Lung (tissue), 12 donors: ENCODE data around the gene SETD7. TPM values are rescaled to one million over a fixed set of nuclear protein-coding genes. Genes with fewer than 3 reads are reported as not detected.
A peak's percentile ranks its signal among the peaks of the same experiment; 100 is the strongest.

ENCODE experiments used
- ATAC-seq: fragments of 200-7000 bp; cut with Tn5 transposase; one replicate; pipeline ENCODE4 v1.9.1; 2020; ENCODE audit warnings: moderate number of reproducible peaks; ENCODE audit not compliant: insufficient read depth, low FRiP score
- DNase-seq, 3 donors: peaks; one replicate each; pipeline ENCODE4 v3.0.0-alpha.2; 2013 to 2017
- H3K27ac ChIP-seq, 2 donors: one replicate each; pipeline ENCODE4 v1.5.1; 2013; ENCODE audit warnings: mild to moderate bottlenecking in 2 of 2, moderate library complexity in 2 of 2, control low read depth in 1 of 2, inconsistent platforms in 1 of 2, low read depth in 1 of 2, low read length in 1 of 2
- H3K27me3 ChIP-seq, 3 donors: one replicate each; pipeline ENCODE4 v1.5.1; 2013; ENCODE audit warnings: low read length in 2 of 3; ENCODE audit not compliant: control insufficient read depth in 3 of 3, insufficient read depth in 3 of 3
- H3K36me3 ChIP-seq, 4 donors: one replicate each; pipeline ENCODE4 v1.5.1; 2013; ENCODE audit warnings: low read length in 4 of 4, mild to moderate bottlenecking in 1 of 4, moderate library complexity in 1 of 4; ENCODE audit not compliant: control insufficient read depth in 4 of 4, insufficient read depth in 4 of 4
- H3K4me1 ChIP-seq, 5 donors: one replicate each; pipeline ENCODE4 v1.5.1; 2013; ENCODE audit warnings: low read length in 5 of 5, mild to moderate bottlenecking in 2 of 5, moderate library complexity in 1 of 5; ENCODE audit not compliant: control insufficient read depth in 5 of 5, insufficient read depth in 5 of 5
- H3K4me3 ChIP-seq: one replicate; pipeline ENCODE4 v1.5.1; 2013; ENCODE audit warnings: mild to moderate bottlenecking, control low read depth, moderate library complexity
- H3K9ac ChIP-seq, 2 donors: one replicate each; pipeline ENCODE4 v1.5.1; 2013; ENCODE audit warnings: low read length in 2 of 2, control low read depth in 1 of 2; ENCODE audit not compliant: insufficient read depth in 1 of 2
- H3K9me3 ChIP-seq, 4 donors: one replicate each; pipeline ENCODE4 v1.5.1; 2013; ENCODE audit warnings: low read length in 3 of 4, mild to moderate bottlenecking in 1 of 4, moderate library complexity in 1 of 4; ENCODE audit not compliant: control insufficient read depth in 4 of 4, insufficient read depth in 3 of 4
- CTCF ChIP-seq: IDR thresholded peaks from 2 replicates; pipeline ENCODE4 v1.5.1; 2012; ENCODE audit warnings: mild to moderate bottlenecking; ENCODE audit errors: control extremely low read depth, extremely low read depth
- WGBS, 2 donors: extraction: QIAGEN DNeasy Blood & Tissue Kit; methylation state at CpG; one replicate each; pipeline ENCODE4 v1.1.7; 2013; 5-methylcytosine and 5-hydroxymethylcytosine counted together
- polyA plus RNA-seq, 2 donors: library from polyadenylated mRNA; stranded (reverse); fragments of 200-250 nt; gene quantifications; one replicate each; pipeline ENCODE4 v1.2.1, GENCODE V29; 2013
- total RNA-seq, 2 donors: library from RNA; depleted of rRNA in 1 of 2; stranded (reverse); fragments of >200 nt in 1 of 2; gene quantifications; one replicate each; pipeline ENCODE4 v1.2.1, GENCODE V29; 2014 to 2021
- donor health status: control.
- donor health status: control.
- donor health status: Bipolar disorder and iron deficiency.
- donor health status: healthy.
- donor health status: DM: yes; HTN: yes; CAD: no.

The SETD7 gene
- total and polyA plus RNA-seq, 4 donors, result 8.9 to 35.7 (median 24.8) TPM

- DNase-seq, result no peak
- no peaks in the 10 kb centered on the region for H3K9me3 ChIP-seq
- TF ChIP-seq CTCF, result no peak
- H3K27ac ChIP-seq, result no peak overlapping the region
- H3K4me1 ChIP-seq, result peaks cover 0 to 4% (median 0%) of the 10 kb centered on the region in 5 donors
- H3K36me3 ChIP-seq, result peaks cover 21 to 23% (median 22%) of the 10 kb centered on the region in 4 donors
- ATAC-seq, result no peak
- H3K4me3 ChIP-seq, result no peak overlapping the region
- 84 to 91% methylated on average over 8 to 9 of the region's 9 CpGs for WGBS, 2 donors
- H3K9ac ChIP-seq, result no peak overlapping the region
- no peaks in the 10 kb centered on the region for H3K27me3 ChIP-seq
These were observed 49.2 kb downstream of the SETD7 start for GRCh38 chr4:139506774-139507173.

- ATAC-seq, result no peak
- DNase-seq, result no peak
- no peaks in the 10 kb centered on the region for H3K9me3 ChIP-seq
- no peak overlapping the region for H3K9ac ChIP-seq
- peaks cover 0 to 4% (median 0%) of the 10 kb centered on the region in 5 donors for H3K4me1 ChIP-seq
- H3K36me3 ChIP-seq, result peaks cover under 1 to 8% (median 6%) of the 10 kb centered on the region in 4 donors
- no peak overlapping the region for H3K27ac ChIP-seq
- H3K27me3 ChIP-seq, result no peaks in the 10 kb centered on the region
- TF ChIP-seq CTCF, result no peak
- H3K4me3 ChIP-seq, result no peak overlapping the region
These were observed 52.3 kb downstream of the SETD7 start for GRCh38 chr4:139503622-139504166.

GRCh38 chr4:139501927-139502899, 53.8 kb downstream of the SETD7 start:
- H3K4me1 ChIP-seq, result peaks cover 0 to 4% (median 0%) of the 10 kb centered on the region in 5 donors
- H3K4me3 ChIP-seq, result no peak overlapping the region
- 46 to 62% methylated on average over 13 of the region's 13 CpGs for WGBS, 2 donors
- ATAC-seq, result no peak
- H3K27me3 ChIP-seq, result no peaks in the 10 kb centered on the region
- H3K9ac ChIP-seq, result peak overlapping the region in 1 of 2 donors; percentile 5
- peak in 2 of 3 donors; percentile 16 to 43 for DNase-seq
- no peak overlapping the region for H3K27ac ChIP-seq
- no peak for TF ChIP-seq CTCF
- peaks cover 0 to 5% (median 0%) of the 10 kb centered on the region in 4 donors for H3K36me3 ChIP-seq
- no peaks in the 10 kb centered on the region for H3K9me3 ChIP-seq
